Umbilical cord (tissue), 2 donors: ENCODE results near the gene SARNP. TPM values are rescaled to one million over a fixed set of nuclear protein-coding genes. Genes with fewer than 3 reads are reported as not detected.
"Not testable (repeated sequence)": the region's sequence is repeated elsewhere in the genome, so short reads cannot be mapped to it uniquely, and the experiment has no call there.

Experiments used
- DNase-seq: peaks from one replicate; pipeline ENCODE4 v3.0.0-alpha.2; 2015; ENCODE audit warnings: low spot score
- total RNA-seq: library from RNA; depleted of rRNA; stranded (reverse); fragments of >200 nt; gene quantifications from one replicate; pipeline ENCODE4 v1.2.3, GENCODE V29; 2014; ENCODE audit warnings: low replicate concordance; ENCODE audit not compliant: insufficient read depth

The SARNP gene
- total RNA-seq, 1 donor from 2014 or later = 83.1 TPM

DNA sequence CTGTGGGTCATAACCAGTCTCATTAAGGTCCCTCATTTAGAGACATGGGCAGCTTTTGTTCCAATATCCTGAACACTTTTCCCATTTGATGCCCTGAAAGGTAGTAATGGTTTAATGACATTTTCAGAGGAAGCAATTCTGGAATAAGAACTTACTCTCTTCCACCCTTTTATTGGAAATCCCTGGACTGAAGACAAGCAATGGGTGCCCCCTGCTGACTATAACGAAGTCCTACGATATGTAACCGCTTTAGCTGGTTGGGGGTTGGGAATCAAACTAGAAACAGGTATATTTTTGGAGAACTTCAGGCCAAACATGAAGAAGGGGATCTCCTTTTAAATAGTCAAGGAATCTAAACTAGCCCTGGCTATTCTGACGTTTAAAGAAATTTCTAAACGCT, 20.5 kb downstream of the SARNP start:
- peak; percentile 49 for DNase-seq

DNA sequence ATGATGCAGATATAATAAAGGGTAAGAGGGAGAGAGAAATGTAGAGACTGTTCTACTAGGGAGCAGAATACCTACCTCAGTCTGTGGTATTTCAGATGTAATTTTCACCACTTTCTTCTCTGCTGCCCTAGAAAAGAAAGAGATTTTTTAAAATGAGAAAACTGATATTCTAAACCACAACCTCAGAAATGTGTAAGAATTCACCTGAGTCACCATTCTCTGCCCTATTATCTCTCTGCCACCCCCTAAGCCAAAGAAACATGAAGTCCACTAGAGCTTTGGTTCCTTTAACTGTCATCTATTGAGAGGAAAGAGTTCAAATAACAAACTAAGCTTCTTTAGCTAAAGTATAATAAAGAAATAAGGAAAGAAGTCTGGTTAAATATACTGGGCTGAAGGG, 21.6 kb downstream of the SARNP start:
- DNase-seq = no peak

GRCh38 chr12:55789893-55790292, 27.6 kb downstream of the SARNP start:
- no peak for DNase-seq

- DNase-seq = no peak
These were observed 28.4 kb downstream of the SARNP start for GRCh38 chr12:55789171-55789570.

- DNase-seq = no peak
These were observed 29.0 kb downstream of the SARNP start for GRCh38 chr12:55788546-55788945.

DNA sequence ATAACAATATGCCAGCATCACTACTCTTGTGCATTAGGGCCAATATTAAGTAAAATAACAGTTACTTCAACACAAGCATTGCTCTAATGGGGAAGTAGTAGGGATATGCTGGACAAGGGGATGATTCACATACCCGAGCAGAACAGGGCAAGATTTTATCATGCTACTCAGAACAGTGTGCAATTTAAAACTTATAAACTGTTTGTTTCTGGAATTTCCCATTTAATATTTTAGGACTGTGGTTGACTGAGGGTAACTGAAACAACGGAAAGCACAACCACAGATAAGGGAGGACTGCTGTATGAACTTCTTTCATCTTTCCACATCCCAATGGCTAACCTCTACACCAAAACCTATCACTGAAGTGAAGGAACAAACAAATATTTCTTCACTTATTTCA, 36.8 kb downstream of the SARNP start:
- no peak for DNase-seq

DNA sequence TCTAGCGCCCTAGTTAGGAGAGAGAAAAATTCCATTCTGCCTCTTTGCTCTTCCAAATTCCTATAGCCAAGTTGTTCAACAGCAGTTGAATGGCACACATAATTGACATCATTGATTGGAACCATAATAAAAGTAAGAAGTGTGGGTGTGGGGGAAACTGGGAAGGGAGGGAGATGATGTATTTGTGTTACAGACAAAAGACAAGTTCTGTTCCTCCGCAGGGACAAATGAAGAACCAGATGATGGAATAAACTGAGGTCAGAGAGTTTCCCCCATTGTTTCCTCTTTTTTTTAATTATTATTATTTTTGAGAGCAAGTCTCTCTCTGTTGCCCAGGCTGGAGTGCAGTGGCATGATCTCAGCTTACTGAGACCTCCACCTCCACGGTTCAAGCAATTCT, 39.7 kb downstream of the SARNP start:
- DNase-seq = no peak

GRCh38 chr12:55771736-55772135, 45.8 kb downstream of the SARNP start:
- DNase-seq = no peak

DNA sequence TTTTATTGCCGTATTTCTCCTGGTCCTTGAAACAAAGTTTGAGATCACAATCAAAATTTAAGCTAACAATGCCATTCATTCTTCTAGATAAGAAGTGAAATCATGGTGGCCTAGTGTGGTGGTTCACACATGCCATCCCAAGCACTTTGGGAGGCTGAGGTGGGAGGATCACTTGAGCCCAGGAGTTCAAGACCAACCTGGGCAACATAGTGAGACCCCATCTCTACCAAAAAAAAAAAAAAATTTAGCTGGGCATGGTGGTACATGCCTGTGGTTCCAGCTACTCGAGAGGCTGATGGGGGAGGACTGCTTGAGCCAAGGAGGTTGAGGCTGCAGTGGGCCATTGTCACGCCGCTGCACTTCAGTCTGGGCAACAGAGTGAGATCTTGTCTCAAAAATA, 50.4 kb downstream of the SARNP start:
- DNase-seq = no peak

DNA sequence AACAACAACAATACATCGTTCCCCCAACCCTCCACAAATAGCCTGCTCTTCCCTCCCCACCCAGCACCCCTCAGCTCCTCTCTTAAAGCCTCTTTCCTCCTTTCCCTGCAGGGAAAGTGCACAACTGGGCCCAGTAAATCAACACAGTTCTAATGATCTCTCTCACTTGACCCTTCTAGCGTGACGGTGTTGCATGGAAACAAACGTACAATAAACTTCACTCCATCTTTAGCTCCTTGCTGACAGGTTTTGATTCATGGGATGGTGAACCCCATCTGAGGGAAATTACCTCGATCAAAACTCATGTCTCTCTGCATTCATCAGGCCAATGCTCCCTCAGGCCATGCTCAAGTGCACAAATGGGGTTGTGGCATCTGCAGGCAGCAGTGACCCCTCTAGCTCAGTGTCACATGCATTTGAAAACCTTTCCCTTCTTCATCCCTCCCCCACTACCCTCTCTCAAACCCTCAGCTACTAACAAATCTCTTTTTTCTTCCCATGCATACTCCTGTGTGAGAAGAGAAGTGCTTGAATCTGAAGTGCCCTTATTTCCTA, 51.7 kb downstream of the SARNP start:
- DNase-seq = no peak

GRCh38 chr12:55762646-55763045, 54.9 kb downstream of the SARNP start:
- DNase-seq = no peak

- no peak for DNase-seq
These were observed 56.9 kb downstream of the SARNP start for GRCh38 chr12:55760663-55761062.

- DNase-seq = not testable (repeated sequence)
These were observed 58.9 kb downstream of the SARNP start for GRCh38 chr12:55758575-55758974.

DNA sequence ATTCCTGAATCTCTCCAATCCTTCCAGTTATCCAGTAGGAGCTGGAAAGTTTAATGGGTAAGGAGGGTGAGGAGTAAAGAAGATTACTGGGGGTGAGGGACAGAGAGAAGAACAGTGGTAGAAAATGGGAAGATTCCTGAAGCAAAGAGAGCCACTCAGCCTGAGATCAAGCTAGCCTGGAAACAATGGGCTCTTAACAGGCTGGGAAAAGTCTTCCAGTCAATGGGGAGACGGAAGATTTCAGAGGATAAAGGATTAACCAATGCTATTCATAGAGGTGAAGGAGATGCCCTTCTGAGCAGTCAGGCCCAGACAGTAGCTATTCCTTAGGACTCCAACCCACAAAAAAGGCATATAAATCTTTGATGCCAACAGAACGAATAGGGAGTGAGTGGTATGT, 59.8 kb downstream of the SARNP start:
- no peak for DNase-seq

DNA sequence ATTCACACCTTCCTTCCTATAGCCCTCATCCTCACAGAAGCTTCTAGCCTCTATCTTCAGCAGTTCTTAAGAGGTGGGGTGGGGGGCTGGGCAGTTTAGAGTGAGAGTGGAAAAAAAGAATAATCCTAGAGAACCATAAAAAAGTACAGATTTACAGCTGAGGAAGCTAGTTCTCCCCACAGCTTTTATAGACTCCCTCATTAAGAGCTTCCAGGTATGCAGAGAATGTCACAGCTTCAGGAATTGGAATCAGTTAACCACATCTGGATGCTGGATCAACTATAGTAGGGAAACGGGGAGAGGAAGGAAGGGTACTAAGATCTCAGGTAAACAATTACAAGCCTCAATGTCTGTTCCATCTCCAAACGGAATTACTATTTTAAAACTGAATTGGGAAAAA, 62.3 kb downstream of the SARNP start:
- DNase-seq = no peak

DNA sequence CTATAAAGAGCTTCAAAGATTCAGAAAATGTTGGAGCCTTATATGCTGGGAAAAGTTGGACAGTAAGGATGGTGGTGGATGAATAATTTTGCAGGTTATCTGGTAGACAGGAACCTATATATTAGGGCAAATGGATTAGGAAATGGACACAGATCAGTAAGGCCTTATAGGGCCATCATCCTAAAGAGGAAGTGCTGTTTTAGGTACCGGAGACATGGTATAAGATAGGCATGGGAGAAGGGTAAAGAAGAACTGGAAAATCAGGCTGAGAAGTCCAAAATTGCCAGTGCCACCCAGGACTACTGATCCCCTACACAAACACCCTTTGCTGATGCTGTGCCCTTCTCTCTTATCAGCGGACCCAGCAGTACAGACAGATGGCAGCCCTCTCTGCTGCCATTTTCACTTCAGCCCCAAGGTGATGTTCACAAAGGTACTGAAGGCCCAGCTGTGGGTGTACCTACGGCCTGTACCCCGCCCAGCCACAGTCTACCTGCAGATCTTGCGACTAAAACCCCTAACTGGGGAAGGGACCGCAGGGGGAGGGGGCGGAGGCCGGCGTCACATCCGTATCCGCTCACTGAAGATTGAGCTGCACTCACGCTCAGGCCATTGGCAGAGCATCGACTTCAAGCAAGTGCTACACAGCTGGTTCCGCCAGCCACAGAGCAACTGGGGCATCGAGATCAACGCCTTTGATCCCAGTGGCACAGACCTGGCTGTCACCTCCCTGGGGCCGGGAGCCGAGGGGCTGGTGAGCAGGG, 69.1 kb downstream of the SARNP start:
- no peak for DNase-seq

DNA sequence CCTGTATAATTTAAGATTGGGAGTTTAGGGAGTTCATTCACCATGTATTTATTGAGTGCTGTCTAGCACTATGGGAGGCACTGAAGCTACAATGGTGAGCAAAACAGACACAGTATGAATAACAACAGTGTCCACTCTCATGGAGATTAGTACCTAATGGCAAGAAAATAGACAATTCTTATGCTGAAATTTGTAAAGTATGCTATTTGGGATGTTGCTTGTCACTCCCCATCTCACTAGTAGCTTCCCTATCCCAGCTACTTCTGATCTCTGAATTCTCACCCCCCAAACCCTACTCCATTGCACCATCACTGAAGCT, 70.7 kb downstream of the SARNP start:
- no peak for DNase-seq

DNA sequence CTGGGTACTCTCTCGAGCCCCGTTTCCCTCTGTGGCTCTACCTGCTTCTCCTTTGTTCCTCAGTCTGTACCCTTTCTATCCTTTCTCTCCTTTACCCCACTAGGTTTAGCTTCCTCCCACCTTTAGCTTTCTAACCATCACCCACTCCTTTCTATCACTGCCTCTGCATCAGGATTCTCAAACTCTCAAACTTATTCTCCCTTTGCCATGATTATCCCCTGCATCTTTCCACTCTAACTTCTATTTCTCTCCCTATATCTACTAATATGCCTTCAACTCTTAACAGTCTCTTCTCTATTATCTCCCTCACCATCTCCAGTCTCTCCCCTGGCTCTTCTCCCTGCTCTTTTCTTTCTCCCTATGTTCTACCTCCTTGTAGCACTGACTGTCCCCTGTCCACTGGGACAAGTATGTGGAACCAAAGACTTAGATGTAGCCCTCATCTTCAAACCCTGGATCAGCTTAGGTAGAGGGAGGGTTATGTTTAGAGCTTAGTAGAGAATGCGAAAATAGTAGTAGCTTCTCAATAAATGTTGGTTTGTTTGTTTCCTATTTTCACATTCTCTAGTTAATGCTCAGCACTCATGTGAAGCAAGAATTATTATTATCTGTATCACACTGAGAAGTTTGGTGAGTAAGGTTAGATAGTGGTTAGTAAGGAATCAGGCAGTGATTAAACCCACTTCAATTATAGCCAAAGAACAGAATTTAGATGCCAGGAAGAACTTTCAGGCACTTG, 71.2 kb downstream of the SARNP start:
- no peak for DNase-seq

DNA sequence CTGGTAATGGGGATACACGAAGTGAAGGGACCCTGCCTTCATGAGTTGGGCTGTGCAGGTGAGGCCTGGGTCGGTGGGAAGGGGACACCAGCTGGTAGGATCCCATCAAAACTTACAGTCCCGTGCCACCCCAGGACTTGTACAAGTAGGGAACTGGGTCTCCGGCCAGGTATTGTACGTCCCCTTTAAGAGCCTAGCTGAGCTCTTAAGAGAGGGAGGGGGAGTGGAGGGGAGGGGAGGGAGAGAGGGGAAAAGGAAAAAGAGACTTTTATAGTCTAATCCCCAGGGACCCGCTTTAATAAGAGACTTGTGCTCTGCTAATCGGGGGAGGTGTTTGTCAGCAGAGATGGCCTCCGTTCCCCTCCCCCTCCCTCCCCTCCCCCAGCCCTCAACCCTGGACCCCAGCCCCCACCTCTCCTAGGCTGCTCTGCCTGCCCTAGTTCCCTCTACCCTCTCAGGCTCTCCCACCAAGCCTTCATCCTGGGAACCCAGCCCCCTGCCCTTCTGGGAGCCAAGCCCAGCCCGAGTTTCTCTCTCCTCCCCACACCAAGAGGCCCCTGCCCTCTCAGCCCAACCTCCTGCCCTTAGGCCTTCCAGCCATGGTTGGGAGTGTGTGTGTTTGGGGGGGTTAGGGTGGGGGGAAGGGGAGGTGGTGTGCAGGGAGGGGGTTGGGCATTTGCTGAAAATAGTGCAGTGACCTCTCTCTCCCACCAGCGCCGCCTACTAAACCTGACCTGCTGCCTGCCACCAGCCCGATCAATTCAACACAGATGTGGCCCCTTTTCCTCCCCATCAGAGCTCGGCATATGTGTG, 72.0 kb downstream of the SARNP start:
- peak; percentile 74 for DNase-seq

DNA sequence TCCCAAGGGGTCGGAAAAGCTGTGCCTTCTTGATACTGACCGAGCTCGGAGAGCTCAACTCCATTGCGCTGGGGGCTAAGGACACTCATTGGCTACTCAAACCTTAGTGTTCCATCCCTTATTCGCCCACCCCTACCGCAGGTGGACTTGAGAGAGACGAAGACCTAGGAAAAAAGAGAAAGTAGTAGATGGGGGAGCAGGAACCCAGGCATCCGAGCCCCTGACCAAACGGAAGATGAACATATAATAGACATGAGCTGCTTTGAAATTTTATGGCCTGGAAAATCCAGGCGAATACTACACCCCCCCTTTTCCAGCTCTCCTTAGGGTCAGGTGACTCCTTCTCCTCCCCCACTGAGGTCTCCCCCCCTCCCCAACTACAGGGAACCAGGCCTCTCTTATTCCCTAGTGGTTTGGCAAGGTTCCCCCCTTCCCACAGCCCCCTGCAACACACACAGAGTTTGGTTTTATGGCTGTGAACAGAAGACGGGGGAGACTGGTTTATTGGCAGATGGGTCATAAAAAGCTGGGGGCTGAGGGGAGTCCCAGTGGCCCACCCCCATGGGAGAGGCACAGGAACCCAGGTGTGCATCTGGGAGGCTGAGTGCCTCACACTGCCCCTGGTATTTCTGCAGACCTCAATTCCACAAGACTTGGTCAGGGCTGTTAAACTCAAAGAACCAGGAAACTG, 73.0 kb downstream of the SARNP start:
- DNase-seq = no peak
